ENCODE measurements around the gene DENND6B.

The DENND6B gene

GRCh38 chr22:50260801-50261614 is 65.8 kb downstream of the DENND6B start:
- H3K9me3 ChIP-seq (ENCODE audit: control insufficient read depth, insufficient read depth, low read length): no peaks in the 10 kb centered on the region
- no peak for DNase-seq (ENCODE audit: low read depth, low spot score)
- peak overlapping the region; percentile 71; the same call in 1 of the 2 replicates for H3K4me3 ChIP-seq (ENCODE audit: low read length)
- peaks cover 4% of the 10 kb centered on the region for H3K27me3 ChIP-seq (ENCODE audit: control insufficient read depth, insufficient read depth, low read length)
- no peak overlapping the region for H3K27ac ChIP-seq (ENCODE audit: low read length)
- no CpG with 5 or more reads among the region's 92 CpGs for WGBS (ENCODE audit: insufficient coverage, insufficient read length)
- H3K36me3 ChIP-seq (ENCODE audit: control insufficient read depth, insufficient read depth, low read length): peaks cover 4% of the 10 kb centered on the region; the same call in 1 of the 2 replicates
- peaks cover 11% of the 10 kb centered on the region for H3K4me1 ChIP-seq (ENCODE audit: control insufficient read depth, insufficient read depth, low read length)

GRCh38 chr22:50260434-50260800 is 66.4 kb downstream of the DENND6B start:
- H3K4me3 ChIP-seq (ENCODE audit: low read length): peak overlapping the region; percentile 71; the same call in 1 of the 2 replicates
- peaks cover 11% of the 10 kb centered on the region for H3K4me1 ChIP-seq (ENCODE audit: control insufficient read depth, insufficient read depth, low read length)
- H3K36me3 ChIP-seq (ENCODE audit: control insufficient read depth, insufficient read depth, low read length): peaks cover 4% of the 10 kb centered on the region; the same call in 1 of the 2 replicates
- no peak overlapping the region for H3K27ac ChIP-seq (ENCODE audit: low read length)
- H3K9me3 ChIP-seq (ENCODE audit: control insufficient read depth, insufficient read depth, low read length): no peaks in the 10 kb centered on the region
- DNase-seq (ENCODE audit: low read depth, low spot score): no peak
- WGBS (ENCODE audit: insufficient coverage, insufficient read length): no CpG with 5 or more reads among the region's 11 CpGs
- peaks cover 4% of the 10 kb centered on the region for H3K27me3 ChIP-seq (ENCODE audit: control insufficient read depth, insufficient read depth, low read length)

GRCh38 chr22:50259302-50259701 is 67.5 kb downstream of the DENND6B start:
- DNase-seq (ENCODE audit: low read depth, low spot score): no peak
- Histone ChIP-seq H3K4me3 (ENCODE audit: low read length) (no peak overlapping the region), H3K9me3 (ENCODE audit: control insufficient read depth, insufficient read depth, low read length) (no peaks in the 10 kb centered on the region), H3K4me1 (ENCODE audit: control insufficient read depth, insufficient read depth, low read length) (peaks cover 11% of the 10 kb centered on the region), H3K27ac (ENCODE audit: low read length) (no peak overlapping the region), H3K27me3 (ENCODE audit: control insufficient read depth, insufficient read depth, low read length) (peaks cover 4% of the 10 kb centered on the region), H3K36me3 (ENCODE audit: control insufficient read depth, insufficient read depth, low read length) (peaks cover 4% of the 10 kb centered on the region; the same call in 1 of the 2 replicates)
- no CpG with 5 or more reads among the region's 15 CpGs for WGBS (ENCODE audit: insufficient coverage, insufficient read length)

Data from iPS DF 6.9 (cell line).